GM12892 (cell line): Measurements from ENCODE around the gene CTSS. TPM values are rescaled to one million over a fixed set of nuclear protein-coding genes. Genes with fewer than 3 reads are reported as not detected.
A peak's percentile ranks its signal among the peaks of the same experiment; 100 is the strongest.
"Not testable (repeated sequence)": the region's sequence is repeated elsewhere in the genome, so short reads cannot be mapped to it uniquely, and the experiment has no call there.

Experiments
- DNase-seq: peaks from one replicate; pipeline ENCODE4 v3.0.0; 2011; ENCODE audit not compliant: insufficient read length
- FAIRE-seq: peaks from 2 replicates; lab custom pipeline; 2011; peaks lifted over from hg19 to GRCh38; lab: Jason Lieb, UNC
- POLR2A ChIP-seq: IDR thresholded peaks from 2 replicates; pipeline ENCODE4 v1.6.1; 2011; ENCODE audit warnings: low read depth, low read length, control low read depth
- POLR2AphosphoS5 ChIP-seq: IDR thresholded peaks from 2 replicates; pipeline ENCODE4 v1.6.1; 2011; ENCODE audit warnings: low read depth, low read length, control low read depth
- TAF1 ChIP-seq: IDR thresholded peaks from 2 replicates; pipeline ENCODE4 v1.6.1; 2011; ENCODE audit warnings: low read depth, mild to moderate bottlenecking, control low read depth, low read length, borderline replicate concordance
- polyA plus RNA-seq: library from polyadenylated mRNA; unstranded; fragments of >200 nt; gene quantifications from one replicate; pipeline ENCODE4 v1.2.1, GENCODE V29; 2012; ENCODE audit warnings: missing spikeins, inconsistent platforms; ENCODE audit not compliant: missing spikeins

Gene CTSS
- 138 TPM for polyA plus RNA-seq

DNA sequence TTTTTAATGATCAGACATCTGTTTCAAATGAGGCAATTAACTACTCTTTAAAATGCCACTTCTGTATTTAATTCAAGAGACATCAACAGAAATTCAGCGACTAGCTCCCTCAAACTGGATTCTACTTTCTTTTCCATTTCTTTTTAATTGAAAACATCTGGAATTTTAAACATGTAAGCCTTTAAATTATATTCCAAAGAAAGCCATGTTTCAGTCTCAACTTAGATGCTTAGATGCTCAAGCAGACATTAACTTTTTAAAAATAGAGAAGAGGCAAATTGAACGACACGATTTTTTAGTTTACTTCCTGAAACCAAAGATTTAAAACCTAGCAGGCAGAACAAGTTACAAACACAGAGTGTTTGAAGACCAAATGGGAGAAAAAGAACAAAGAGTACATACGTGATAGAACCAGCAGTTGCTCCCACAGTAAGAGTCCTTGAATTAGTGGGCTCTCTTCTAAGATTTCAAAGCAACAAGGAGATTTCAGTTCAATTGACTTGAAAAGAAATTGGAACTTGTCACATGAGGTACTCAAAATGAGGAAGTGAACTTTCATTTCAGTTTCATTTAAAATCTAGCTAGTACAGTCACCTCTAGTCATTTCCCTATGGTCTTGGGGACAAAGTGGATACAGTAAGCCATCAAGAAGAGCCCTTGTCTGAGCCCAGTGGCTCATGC is at the start of gene CTSS:
Gene CTSS (minus strand): TSS at position 483 of the 681 bp plus-strand sequence. CDS start 1,015 bp downstream, outside the sequence.
- DNase-seq (no peak), FAIRE-seq (peak; percentile 92)
- TF ChIP-seq POLR2A (peak; percentile 64), TAF1 (0 out of 2 replicates have a peak, but pooled peaks have one; percentile 33), POLR2AphosphoS5 (peak; percentile 78)

DNA sequence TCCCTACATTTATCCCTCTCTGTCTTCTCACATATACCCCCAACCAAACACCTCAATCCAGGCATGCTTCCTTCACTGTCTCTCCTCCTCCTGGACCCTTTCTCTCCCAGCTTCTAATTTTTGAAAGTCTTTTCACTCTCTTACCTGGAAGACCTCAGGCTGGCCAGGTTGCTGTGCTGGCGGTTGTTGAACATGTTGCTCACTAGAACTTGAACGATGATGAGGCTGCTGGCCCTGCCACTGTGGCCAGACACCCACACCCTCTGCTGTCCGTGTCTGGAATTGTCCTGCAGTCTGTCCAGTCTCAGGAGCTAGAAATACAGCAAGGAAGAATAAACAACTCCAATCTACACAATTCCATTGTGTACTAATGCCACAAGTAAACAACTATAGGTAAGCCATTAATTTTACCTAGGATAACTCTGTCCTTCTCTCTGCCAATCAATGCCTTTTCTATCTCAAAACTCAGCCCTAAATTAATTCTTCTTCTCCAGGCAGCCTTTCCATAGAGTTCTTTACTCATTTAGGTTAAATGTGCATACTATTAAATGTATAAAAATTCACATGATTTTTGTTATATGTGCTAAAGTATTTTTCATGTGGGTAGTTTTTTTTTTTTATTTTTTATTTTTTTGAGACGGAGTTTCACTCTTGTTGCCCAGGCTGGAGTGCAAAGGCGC is 47.6 kb upstream of the CTSS start:
- DNase-seq (peak; percentile 15), FAIRE-seq (peak; percentile 80)
- TF ChIP-seq POLR2AphosphoS5 (no peak), TAF1 (no peak), POLR2A (no peak)

DNA sequence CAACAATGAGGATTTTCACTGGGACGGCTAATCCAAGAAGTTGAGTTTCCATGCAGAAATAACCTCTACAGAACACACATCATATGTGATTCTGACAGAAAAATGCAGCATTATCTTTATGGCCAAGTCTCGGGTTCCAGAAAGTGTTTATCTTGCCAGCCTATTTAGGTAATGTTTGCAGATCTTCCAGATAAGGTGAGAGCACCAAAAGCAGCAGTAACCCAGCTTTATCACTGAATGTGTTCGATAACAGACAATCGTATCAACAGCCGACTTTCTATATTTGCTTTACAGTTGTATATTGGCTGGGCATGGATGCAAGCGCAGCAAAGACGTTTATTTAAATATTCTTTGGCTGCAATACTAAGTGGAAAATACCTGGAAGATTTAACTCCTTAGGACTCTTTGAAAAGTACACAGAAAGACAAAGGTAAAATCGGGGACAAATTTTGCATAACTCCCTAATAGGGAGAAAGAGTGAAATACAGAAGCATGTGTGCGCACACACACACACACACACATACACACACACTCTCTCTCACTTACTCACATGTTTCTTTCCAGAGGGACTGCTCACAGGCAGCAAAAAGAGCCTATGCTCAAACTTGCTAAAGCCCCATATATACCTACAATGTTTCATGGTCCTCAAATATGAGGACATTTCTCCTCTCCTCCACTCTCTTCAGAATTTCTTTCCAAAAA is 45.5 kb upstream of the CTSS start:
- DNase-seq (no peak), FAIRE-seq (no peak)
- TF ChIP-seq POLR2AphosphoS5 (no peak), POLR2A (no peak)

DNA sequence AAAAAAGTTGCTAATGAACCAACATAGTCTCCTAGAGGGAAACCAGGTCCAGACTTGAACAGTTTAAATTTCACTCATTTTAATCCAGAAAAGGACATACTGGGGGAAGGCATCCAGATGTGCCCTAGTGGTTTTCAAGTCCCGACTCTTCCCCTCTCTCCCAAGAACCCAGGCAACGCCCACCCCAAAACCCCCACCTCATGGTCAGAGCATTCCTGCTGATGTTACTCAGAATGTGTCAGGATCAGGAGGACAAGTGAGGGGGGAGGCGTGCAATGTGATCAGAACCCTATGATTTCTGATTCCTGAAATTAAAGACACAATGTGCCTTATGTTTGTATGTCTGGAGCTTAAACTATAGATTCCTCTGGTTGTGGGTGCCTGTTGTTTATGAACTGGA is 44.1 kb upstream of the CTSS start:
- no peak for TF ChIP-seq TAF1
- FAIRE-seq (no peak), DNase-seq (no peak)

DNA sequence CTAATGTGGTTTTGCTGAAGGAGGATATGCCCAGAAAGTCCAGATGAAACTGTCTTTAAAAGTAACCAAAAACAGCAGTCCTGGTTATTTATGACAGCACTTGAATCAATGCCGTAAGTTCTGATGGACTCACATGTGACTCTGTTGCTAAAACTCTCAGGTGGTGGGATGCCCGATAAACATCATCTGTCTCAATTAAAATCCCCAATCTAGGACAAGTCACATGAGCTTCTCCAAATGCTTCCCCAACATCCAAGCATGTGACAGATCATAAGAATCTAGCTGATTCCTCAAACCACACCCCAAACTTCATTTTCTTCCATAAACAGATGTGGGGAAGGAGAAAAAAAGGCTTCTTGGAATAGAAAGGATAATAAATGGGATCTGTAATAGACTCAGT is 43.3 kb upstream of the CTSS start:
- DNase-seq (no peak), FAIRE-seq (no peak)
- no peak for TF ChIP-seq TAF1
- no peak for TF ChIP-seq POLR2A
- no peak for TF ChIP-seq POLR2AphosphoS5

DNA sequence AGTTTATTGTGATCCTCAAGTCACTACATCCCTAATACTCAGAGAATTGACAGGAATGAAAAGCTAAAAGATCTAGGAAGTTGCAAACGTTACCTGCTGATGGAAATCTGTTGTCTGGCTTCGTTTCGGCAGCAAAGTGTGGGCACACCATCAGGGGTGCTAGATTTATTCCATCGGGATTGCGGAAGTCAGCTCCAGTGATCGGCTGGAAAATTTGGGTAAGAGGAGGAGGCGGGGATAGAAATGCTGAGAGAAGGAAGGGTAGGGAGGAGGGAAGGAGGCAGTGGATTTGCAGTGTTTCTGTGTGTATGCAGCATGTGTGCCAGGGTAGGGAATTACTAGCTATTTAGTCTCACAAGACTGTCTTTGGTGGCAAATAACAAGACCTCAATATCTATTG is 42.5 kb upstream of the CTSS start, which contains the start of gene CTSK:
Gene CTSK (minus strand): TSS at position 140 of the 400 bp plus-strand sequence. CDS start 1,455 bp downstream, outside the sequence.
- TF ChIP-seq TAF1 (no peak), POLR2AphosphoS5 (no peak), POLR2A (no peak)
- FAIRE-seq: no peak
- no peak for DNase-seq

DNA sequence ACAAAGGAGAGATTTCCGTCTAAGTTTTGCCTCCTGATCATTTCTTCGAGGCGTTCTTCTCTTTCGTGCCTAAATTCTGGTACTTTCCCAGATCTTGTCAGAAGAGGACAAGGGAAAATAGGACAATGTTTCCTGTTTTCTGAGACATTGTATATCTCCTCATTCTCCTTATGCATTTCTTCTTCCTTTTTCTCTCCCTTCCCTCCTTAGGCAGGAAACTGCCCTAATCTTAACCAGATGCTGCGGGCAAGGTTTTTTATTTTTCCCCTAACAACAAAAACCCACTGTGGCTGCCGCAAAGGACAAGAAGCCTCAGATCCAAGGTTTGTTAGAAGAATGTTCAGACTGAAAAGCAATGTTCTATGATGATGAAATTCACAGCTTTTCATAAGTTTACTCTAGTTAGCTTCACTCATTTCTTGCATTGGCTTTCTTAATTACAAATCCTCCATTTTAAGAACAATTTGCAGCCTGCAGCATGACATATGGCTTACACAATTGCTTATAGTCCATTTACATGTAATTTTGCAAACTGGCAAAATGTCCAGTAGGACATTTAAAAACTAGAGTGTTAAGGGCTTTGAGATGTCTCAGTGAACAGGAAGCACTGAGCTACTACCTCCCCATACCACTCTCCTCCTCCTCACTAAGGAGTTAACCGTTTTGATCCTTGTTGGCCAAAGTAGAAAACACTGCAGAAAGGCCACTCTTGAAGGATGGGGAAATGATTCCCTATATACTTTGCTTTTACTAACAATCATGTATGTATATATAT is 41.9 kb upstream of the CTSS start:
- FAIRE-seq (no peak), DNase-seq (no peak)
- TF ChIP-seq TAF1: no peak
- TF ChIP-seq POLR2AphosphoS5: no peak
- TF ChIP-seq POLR2A: no peak

DNA sequence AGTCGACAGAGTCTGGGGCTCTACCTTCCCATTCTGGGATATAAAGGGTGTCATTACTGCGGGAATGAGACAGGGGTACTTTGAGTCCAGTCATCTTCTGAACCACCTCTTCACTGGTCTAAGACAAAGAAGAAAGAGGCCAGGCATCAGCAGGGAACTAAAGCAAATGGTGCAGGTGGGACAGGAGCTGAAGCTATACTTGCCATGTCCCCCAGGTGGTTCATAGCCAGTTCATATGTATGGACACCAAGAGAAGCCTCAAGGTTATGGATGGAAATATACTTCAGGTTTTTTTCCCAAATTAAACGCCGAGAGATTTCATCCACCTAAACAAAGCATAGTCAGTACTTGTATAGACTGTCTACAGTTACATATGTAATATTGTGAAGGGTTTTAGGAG is 40.3 kb upstream of the CTSS start:
- TF ChIP-seq POLR2A: no peak
- TF ChIP-seq POLR2AphosphoS5: no peak
- TF ChIP-seq TAF1: no peak
- FAIRE-seq: no peak
- no peak for DNase-seq

DNA sequence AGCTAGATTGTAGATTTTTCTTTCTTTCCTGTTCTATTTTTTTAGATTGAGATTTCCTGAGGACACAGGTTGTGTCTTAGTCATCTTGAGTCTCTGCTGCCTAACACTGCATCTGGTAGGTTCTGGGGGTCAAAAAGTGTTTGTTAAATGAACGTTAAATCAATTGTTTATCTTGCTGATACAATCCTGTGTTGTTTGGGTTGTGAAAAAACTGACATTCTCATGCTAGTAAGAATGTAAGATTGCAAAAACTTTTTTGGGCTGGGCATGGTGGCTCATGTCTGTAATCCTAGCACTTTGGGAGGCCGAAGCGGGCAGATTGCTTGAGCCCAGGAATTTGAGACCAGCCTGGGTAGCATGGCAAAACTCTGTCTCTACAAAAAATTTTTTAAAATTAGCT is 39.1 kb upstream of the CTSS start:
- no peak for TF ChIP-seq POLR2AphosphoS5
- TF ChIP-seq TAF1: no peak
- no peak for TF ChIP-seq POLR2A
- FAIRE-seq: no peak
- DNase-seq: no peak

DNA sequence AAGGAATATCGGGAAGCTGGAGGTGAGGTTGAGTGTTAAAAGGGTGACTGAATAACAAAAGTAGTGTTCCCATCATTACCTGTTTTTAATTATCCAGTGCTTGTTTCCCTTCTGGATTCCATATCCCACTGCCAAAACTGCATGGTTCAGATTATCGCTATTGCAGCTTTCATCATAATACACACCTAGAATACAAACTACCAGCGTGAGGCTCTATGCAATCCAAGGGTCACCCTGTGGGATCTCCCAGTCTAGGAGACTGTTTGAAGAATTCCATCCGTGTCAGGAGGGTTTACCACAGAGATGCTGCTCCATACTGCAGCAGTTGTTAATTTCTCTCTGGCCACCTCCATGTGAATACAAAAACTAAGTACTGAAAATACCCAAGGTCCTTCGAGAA is 33.5 kb upstream of the CTSS start:
- TF ChIP-seq POLR2A: no peak
- no peak for TF ChIP-seq POLR2AphosphoS5
- TF ChIP-seq TAF1: no peak
- DNase-seq (no peak), FAIRE-seq (no peak)

DNA sequence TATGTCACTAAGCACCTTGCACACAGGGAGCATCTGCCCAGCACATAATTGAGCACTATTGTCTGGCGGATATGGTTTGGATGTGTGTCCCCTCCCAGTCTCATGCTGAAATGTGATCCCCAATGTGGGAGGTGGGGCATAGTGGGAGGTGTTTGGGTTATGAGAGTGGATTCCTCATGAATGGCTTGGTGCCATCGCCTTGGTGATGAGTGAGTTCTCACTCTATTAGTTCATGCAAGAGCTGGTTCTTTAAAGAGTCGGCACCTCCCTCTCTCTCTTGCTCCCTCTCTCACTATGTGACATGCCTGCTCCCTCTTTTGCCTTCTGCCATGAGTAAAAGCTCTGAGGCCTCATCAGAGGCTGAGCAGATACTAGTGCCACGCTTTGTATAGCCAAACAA is 32.9 kb upstream of the CTSS start:
- DNase-seq (no peak), FAIRE-seq (no peak)
- TF ChIP-seq POLR2AphosphoS5: no peak
- TF ChIP-seq POLR2A: no peak
- no peak for TF ChIP-seq TAF1

DNA sequence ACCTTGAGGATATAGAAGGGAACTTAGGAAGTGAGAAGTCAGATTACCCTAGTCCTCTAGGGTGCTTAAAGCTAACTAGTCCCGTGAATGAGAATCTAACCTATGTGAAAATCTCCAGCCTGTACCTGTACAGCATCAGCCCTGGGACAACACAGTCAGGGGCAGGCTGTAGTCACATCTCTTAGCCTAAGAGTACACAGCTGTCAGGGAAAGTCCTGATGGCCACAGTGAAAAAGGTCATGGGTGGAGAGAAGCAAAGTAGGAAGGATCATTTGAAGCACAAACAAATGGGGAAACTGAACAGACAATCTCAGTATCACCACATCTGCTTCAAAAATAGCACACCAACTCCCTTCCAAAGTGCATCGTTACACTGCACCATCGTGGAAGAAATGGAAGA is 30.8 kb upstream of the CTSS start:
- DNase-seq (no peak), FAIRE-seq (no peak)
- TF ChIP-seq TAF1 (no peak), POLR2AphosphoS5 (no peak), POLR2A (no peak)

DNA sequence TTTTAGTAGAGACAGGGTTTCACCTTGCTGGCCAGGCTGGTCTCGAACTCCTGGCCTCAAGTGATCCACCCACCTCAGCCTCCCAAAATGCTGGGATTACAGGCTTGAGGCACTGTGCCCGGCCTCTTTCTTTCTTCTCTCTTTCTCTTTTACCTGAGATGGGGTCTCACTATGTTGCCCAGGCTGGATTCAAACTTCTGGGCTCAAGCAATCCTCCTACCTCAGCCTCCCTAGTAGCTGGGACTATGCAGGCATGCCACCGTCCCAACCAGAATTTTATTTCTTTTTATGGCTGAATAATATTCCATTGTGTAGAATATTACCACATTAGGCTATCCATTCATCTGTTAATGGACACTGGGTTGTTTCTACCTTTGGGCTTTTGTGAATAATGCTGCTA is 28.2 kb upstream of the CTSS start:
- not testable (repeated sequence) for DNase-seq, FAIRE-seq
